Activated CD4-positive, alpha-beta T cell treated with anti-CD3 and anti-CD28 coated beads for 4 hours (primary cell): ENCODE data around the gene HIGD2A.

Experiments used
- DNase-seq, 2 donors: peaks; one replicate each; pipeline ENCODE4 v3.0.0-alpha.2; 2020

HIGD2A gene

DNA sequence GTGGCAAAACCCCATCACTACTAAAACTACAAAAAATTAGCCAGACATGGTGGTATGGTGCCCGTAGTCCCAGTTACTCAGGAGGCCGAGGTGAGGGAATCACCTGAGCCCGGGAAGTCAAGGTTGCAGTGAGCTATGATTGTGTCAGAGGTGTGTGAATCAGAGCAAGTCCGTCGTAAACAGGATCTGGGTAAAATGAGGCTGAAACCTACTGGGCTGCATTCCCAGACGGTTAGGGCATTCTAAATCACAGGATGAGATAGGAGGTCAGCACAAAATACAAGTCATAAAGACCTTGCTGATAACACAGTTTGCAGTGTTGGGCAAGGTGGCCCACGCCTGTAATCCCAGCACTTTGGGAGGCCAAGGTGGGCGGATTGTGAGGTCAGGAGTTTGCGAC is 29.7 kb downstream of the HIGD2A start:
- DNase-seq, result no peak

- no peak for DNase-seq
Observed at GRCh38 chr5:176420086-176420485, 31.5 kb downstream of the HIGD2A start.

GRCh38 chr5:176420972-176421544 is 32.5 kb downstream of the HIGD2A start:
- DNase-seq, result no peak

DNA sequence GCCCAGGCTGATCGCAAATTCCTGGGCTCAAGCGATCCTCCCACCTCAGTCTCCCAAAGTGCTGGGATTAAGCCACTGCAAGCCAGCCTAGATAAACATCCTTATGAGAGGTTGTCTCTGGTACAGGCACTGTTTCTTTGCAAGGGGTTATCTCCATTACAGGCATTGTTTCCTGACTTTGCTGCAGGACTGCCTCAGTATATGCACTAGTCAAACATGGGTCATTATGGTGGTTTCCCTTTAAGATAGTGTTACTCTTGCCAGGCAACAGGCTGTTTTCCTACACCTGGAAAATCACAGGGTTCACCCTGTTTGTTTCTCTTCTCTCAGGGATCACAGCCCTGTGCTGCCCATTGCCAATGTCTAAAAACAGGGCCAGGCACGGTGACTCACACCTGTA is 35.6 kb downstream of the HIGD2A start:
- DNase-seq, result no peak

GRCh38 chr5:176425138-176425537 is 36.6 kb downstream of the HIGD2A start:
- DNase-seq, result no peak

GRCh38 chr5:176425791-176426190 is 37.2 kb downstream of the HIGD2A start:
- DNase-seq, result no peak

DNA sequence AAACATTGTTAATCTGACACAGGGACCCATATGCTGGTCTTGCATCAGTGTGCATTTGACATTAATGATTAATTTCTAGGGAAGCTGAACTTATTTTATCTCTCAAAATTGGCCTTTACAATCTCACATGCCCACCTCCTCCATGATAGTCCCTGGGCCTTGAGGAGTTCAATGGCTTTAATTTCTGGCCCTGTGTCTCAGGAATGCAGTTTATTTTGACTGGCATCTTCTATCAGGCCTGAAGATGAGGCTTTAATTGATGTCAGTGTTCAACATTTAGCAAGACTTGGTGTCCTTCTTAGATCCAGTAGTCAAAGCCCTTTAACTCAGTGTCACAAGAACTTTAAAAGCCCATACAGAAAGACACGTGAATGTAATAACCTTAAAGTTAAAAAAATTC is 38.3 kb downstream of the HIGD2A start:
- no peak for DNase-seq

GRCh38 chr5:176427971-176428370 is 39.4 kb downstream of the HIGD2A start:
- no peak for DNase-seq

DNA sequence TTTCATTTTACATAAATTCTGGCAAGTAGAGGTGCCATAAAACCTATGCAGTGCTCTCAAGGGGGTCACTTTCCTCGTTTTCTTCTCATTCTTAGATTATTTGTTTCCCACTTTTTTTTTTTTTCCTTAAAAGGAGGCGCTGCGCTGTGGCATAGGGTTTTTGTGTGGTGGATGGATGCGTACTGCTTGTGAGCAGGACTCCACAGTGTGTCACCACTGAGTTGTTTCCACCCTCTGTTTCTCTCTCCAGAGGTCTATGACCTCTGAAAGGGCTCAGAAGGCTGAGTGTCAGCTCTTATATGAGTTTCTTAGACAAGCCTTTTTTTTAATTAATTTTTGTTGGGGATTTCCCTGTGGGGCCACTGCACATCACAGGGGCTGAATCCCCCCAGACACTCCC is 41.4 kb downstream of the HIGD2A start:
- no peak for DNase-seq

DNA sequence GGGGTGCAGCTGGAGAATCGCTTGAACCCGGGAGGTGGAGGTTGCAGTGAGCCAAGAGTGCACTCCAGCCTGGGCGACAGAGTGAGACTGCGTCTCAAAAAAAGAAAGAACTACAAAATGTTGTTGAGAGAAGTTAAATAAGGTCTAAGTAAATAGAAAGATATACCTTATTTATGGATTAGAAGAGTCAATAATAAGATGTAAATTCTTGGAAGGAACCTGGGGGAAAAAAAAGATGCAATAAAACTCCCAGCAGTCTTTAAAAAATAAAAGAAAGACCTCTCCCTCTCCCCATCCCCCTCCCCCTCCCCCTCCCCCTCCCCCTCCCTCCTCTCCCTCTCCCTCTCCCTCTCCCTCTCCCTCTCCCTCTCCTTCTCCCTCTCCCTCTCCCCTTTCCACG is 44.2 kb downstream of the HIGD2A start:
- no peak for DNase-seq

DNA sequence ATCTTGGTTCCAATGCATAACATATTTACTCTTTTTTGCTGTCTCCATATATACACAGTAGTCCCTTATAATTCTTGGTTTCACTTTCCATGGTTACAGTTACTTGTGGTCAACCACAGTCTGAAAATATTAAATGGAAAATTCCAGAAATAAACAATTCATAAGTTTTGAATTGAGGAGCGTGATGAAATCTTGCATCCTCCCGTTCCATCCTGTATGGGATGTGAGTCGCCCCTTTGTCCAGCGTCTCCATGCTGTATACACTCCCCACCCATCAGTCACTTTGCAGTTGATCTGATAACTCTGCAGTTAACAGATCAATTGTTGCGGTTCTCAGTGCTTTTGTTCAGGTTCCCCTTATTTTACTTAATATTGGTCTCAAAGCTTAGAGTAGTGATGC is 48.1 kb downstream of the HIGD2A start:
- no peak for DNase-seq

- no peak for DNase-seq
Observed at GRCh38 chr5:176438959-176439757, 50.6 kb downstream of the HIGD2A start.
